Osteocyte (in vitro differentiated cells): ENCODE data around the gene DCBLD1. TPM values are rescaled to one million over a fixed set of nuclear protein-coding genes. Genes with fewer than 3 reads are reported as not detected.

Experiments used
- DNase-seq: peaks from one replicate; pipeline ENCODE4 v3.0.0; 2021; ENCODE audit warnings: mixed read lengths; ENCODE audit not compliant: unreplicated experiment; ENCODE audit errors: extremely low spot score
- H3K27ac Mint-ChIP-seq: one replicate; pipeline ENCODE4 v1.8.0; 2021; ENCODE audit warnings: mild to moderate bottlenecking, mixed read lengths; ENCODE audit not compliant: unreplicated experiment
- H3K27me3 Mint-ChIP-seq: one replicate; pipeline ENCODE4 v1.8.0; 2021; ENCODE audit warnings: mixed read lengths; ENCODE audit not compliant: unreplicated experiment
- H3K36me3 Mint-ChIP-seq: one replicate; pipeline ENCODE4 v1.8.0; 2021; ENCODE audit warnings: mixed read lengths; ENCODE audit not compliant: unreplicated experiment
- H3K4me1 Mint-ChIP-seq: one replicate; pipeline ENCODE4 v1.8.0; 2021; ENCODE audit warnings: mixed read lengths; ENCODE audit not compliant: unreplicated experiment
- H3K4me3 Mint-ChIP-seq: one replicate; pipeline ENCODE4 v1.8.0; 2021; ENCODE audit warnings: mild to moderate bottlenecking, moderate library complexity, mixed read lengths; ENCODE audit not compliant: unreplicated experiment
- H3K9me3 Mint-ChIP-seq: one replicate; pipeline ENCODE4 v1.8.0; 2021; ENCODE audit warnings: mixed read lengths; ENCODE audit not compliant: unreplicated experiment
- total RNA-seq: library from RNA; stranded (reverse); gene quantifications from 2 replicates; pipeline ENCODE4 v1.2.1, GENCODE V29; 2021
- TF ChIP-seq, protein P1 (sequence below): fragments of 200-600 bp; sonication (generic); IDR thresholded peaks from 2 replicates; pipeline ENCODE4 v1.5.0; 2021; ENCODE audit warnings: antibody characterized with exemption, mild to moderate bottlenecking, moderate library complexity

The DCBLD1 gene
- total RNA-seq, 1 donor from 2014 or later: 12.2 TPM

DNA sequence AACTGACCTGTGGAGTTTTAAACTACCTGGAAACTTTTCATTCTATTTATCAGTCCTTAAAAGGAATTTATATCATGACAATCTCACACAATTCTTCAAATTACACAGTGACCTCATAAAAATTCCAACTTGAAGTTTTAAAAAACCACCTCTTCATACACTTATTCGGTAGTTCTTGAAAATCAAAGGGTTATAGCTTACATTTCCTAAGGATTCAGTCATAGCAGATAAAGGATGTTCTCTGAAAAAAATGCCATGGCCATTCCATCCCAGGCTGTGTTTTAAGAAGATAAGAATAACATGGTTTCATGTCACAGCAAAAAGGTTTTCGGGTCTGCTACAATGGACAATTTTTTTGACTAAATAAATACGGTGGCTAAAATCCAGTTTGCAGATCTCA, 78.7 kb downstream of the DCBLD1 start:
- Mint-ChIP-seq H3K27me3 (no peaks in the 10 kb centered on the region), H3K36me3 (peaks cover 19% of the 10 kb centered on the region), H3K4me1 (no peaks in the 10 kb centered on the region), H3K27ac (no peak overlapping the region), H3K4me3 (no peak overlapping the region), H3K9me3 (no peaks in the 10 kb centered on the region)
- TF ChIP-seq, protein P1, sequence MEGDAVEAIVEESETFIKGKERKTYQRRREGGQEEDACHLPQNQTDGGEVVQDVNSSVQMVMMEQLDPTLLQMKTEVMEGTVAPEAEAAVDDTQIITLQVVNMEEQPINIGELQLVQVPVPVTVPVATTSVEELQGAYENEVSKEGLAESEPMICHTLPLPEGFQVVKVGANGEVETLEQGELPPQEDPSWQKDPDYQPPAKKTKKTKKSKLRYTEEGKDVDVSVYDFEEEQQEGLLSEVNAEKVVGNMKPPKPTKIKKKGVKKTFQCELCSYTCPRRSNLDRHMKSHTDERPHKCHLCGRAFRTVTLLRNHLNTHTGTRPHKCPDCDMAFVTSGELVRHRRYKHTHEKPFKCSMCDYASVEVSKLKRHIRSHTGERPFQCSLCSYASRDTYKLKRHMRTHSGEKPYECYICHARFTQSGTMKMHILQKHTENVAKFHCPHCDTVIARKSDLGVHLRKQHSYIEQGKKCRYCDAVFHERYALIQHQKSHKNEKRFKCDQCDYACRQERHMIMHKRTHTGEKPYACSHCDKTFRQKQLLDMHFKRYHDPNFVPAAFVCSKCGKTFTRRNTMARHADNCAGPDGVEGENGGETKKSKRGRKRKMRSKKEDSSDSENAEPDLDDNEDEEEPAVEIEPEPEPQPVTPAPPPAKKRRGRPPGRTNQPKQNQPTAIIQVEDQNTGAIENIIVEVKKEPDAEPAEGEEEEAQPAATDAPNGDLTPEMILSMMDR: no peak
- DNase-seq: no peak

DNA sequence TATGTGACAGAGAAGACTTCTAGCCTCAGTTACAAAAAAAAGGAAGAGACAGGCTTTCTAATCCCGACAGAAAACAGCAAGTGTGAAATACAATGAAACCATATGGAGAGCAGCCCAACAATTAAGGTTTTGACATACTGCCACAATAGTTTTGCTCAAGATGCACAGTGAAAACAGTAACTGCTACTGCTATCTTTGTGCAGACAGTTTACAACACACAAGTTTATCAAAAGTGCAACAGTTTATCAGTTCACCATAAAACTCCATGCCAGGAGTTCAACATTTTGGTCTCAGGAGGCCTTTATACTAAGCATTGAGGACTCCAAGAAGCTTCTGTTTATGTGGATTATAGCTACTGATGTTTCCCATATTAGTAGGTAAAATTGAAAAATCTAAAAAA, 82.2 kb downstream of the DCBLD1 start:
- Mint-ChIP-seq H3K27ac (no peak overlapping the region), H3K27me3 (no peaks in the 10 kb centered on the region), H3K4me1 (no peaks in the 10 kb centered on the region), H3K4me3 (no peak overlapping the region), H3K9me3 (no peaks in the 10 kb centered on the region), H3K36me3 (peaks cover 30% of the 10 kb centered on the region)
- no peak for DNase-seq
- TF ChIP-seq, protein P1: no peak

DNA sequence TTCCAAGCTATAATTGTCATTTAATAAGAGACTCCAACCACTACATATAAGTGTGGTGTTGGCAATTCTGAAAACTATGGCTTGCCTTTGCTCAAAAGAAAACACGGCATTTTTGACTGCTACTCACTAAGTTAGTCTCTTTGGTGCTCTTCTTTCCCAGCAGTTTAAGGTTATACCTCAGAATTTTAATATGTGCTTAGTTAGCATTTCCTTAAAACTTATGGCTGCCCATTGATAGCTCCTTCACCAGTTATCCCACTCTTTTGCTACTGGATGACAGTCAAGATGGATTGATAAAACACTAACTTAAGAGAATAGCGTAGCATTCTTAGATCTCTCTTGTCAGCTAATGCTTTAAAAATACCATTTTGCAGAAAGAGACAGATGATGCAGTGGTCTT, 85.8 kb downstream of the DCBLD1 start:
- Mint-ChIP-seq H3K4me3 (no peak overlapping the region), H3K27ac (no peak overlapping the region), H3K36me3 (peaks cover 40% of the 10 kb centered on the region), H3K4me1 (no peaks in the 10 kb centered on the region), H3K9me3 (no peaks in the 10 kb centered on the region), H3K27me3 (no peaks in the 10 kb centered on the region)
- TF ChIP-seq, protein P1: no peak
- DNase-seq: no peak

DNA sequence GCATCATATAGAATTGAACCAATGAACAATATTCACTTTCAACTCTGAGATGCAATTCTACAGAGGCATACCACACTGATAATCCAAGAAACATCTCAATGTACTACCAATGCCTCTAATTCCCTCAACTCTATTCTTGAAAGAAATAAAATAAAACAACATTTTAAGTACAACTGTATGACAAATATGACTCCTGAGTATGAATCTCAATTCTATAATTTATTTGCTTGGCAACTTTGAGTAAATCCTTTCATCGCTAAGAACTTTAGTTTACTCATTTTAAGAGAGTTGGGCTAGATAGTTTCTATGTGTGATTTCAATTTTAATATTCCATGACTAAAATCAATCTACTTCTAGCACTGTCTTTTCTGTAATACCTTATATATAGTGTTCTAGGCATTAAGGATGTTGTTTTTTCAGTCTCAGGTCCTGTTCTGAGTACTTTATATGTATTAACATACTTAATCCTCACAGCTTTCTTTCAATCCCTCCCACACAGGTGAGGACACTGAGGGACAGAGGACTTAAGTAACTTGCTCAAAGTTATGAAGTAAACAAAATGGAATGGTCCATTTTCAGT, 86.4 kb downstream of the DCBLD1 start:
- Mint-ChIP-seq H3K9me3 (no peaks in the 10 kb centered on the region), H3K27me3 (no peaks in the 10 kb centered on the region), H3K4me3 (no peak overlapping the region), H3K36me3 (peaks cover 44% of the 10 kb centered on the region), H3K27ac (no peak overlapping the region), H3K4me1 (no peaks in the 10 kb centered on the region)
- DNase-seq: no peak
- TF ChIP-seq, protein P1: no peak

- TF ChIP-seq, protein P1: no peak
- H3K27ac Mint-ChIP-seq: no peak overlapping the region
- H3K4me1 Mint-ChIP-seq: no peaks in the 10 kb centered on the region
- no peaks in the 10 kb centered on the region for H3K27me3 Mint-ChIP-seq
- no peak for DNase-seq
- H3K4me3 Mint-ChIP-seq: no peak overlapping the region
- peaks cover 40% of the 10 kb centered on the region for H3K36me3 Mint-ChIP-seq
- H3K9me3 Mint-ChIP-seq: no peaks in the 10 kb centered on the region
These were observed 90.7 kb downstream of the DCBLD1 start for GRCh38 chr6:117573006-117573680.
